Neural cell (in vitro differentiated cells): Measurements from ENCODE around the gene GPLD1. TPM values are rescaled to one million over a fixed set of nuclear protein-coding genes. Genes with fewer than 3 reads are reported as not detected.
A peak's percentile ranks its signal among the peaks of the same experiment; 100 is the strongest.

Source experiments
- H2AFZ ChIP-seq: fragments of 200-600, 300-800 bp; sonication (generic), shearing (Covaris generic); 2 replicates; pipeline ENCODE4 v1.6.0; 2014; ENCODE audit warnings: low read depth, mild to moderate bottlenecking, antibody characterized with exemption, low read length, moderate library complexity
- H3F3A ChIP-seq: fragments of 200-600 bp; shearing (Covaris generic); 2 replicates; pipeline ENCODE4 v1.6.1; 2016; ENCODE audit warnings: mild to moderate bottlenecking, moderate library complexity, mixed read lengths, antibody characterized with exemption, low read length; ENCODE audit not compliant: insufficient read depth, poor library complexity, severe bottlenecking
- H3K27ac ChIP-seq: fragments of 200-600, 300-800 bp; sonication (generic), shearing (Covaris generic); 2 replicates; pipeline ENCODE4 v1.5.1; 2014; ENCODE audit warnings: mild to moderate bottlenecking, low read length, moderate library complexity
- H3K27me3 ChIP-seq: fragments of 300-800, 200-600 bp; sonication (generic), shearing (Covaris generic); 2 replicates; pipeline ENCODE4 v1.6.0; 2014; ENCODE audit warnings: mild to moderate bottlenecking, low read depth, low read length, moderate library complexity; ENCODE audit not compliant: insufficient read depth
- H3K36me3 ChIP-seq: fragments of 300-800, 200-600 bp; sonication (generic), shearing (Covaris generic); 2 replicates; pipeline ENCODE4 v1.5.1; 2014; ENCODE audit warnings: mild to moderate bottlenecking, antibody characterized with exemption, low read length, moderate library complexity; ENCODE audit not compliant: insufficient read depth
- H3K4me2 ChIP-seq: fragments of 300-800, 200-600 bp; sonication (generic), shearing (Covaris generic); 2 replicates; pipeline ENCODE4 v1.6.0; 2014; ENCODE audit warnings: mild to moderate bottlenecking, low read length
- H3K4me3 ChIP-seq: fragments of 300-800, 200-600 bp; sonication (generic), shearing (Covaris generic); 2 replicates; pipeline ENCODE4 v1.5.1; 2014; ENCODE audit warnings: mild to moderate bottlenecking, low read length, moderate library complexity
- H3K79me2 ChIP-seq: fragments of 200-600 bp; shearing (Covaris generic); replicated peaks from 2 replicates; pipeline ENCODE4 v1.6.0; 2014; ENCODE audit warnings: mild to moderate bottlenecking, low read length, moderate library complexity; ENCODE audit not compliant: insufficient read depth
- H3K9ac ChIP-seq: fragments of 300-800, 200-600 bp; sonication (generic), shearing (Covaris generic); 2 replicates; pipeline ENCODE4 v1.6.1; 2016; ENCODE audit warnings: mild to moderate bottlenecking, low read length, mixed read lengths
- H3K9me2 ChIP-seq: fragments of 200-600 bp; shearing (Covaris generic); 2 replicates; pipeline ENCODE4 v1.6.1; 2016; ENCODE audit warnings: mild to moderate bottlenecking, low read length, mixed read lengths; ENCODE audit not compliant: insufficient read depth
- H3K9me3 ChIP-seq: fragments of 200-600, 300-800 bp; sonication (generic), shearing (Covaris generic); 2 replicates; pipeline ENCODE4 v1.6.1; 2016; ENCODE audit warnings: mild to moderate bottlenecking, mixed run types, low read length, moderate library complexity, mixed read lengths
- H4K20me1 ChIP-seq: fragments of 200-600 bp; shearing (Covaris generic); 2 replicates; pipeline ENCODE4 v1.6.1; 2016; ENCODE audit warnings: mild to moderate bottlenecking, mixed run types; ENCODE audit not compliant: insufficient read depth
- CTCF ChIP-seq: fragments of 450-650 bp; IDR thresholded peaks from 2 replicates; pipeline ENCODE4 v1.5.1; 2014; ENCODE audit warnings: antibody characterized with exemption, mild to moderate bottlenecking, moderate library complexity; ENCODE audit not compliant: poor library complexity, severe bottlenecking
- EP300 ChIP-seq: fragments of 450-650 bp; conservative IDR thresholded peaks from 2 replicates; pipeline ENCODE4 v1.6.1; 2014; ENCODE audit warnings: antibody characterized with exemption, mild to moderate bottlenecking, moderate library complexity; ENCODE audit not compliant: poor library complexity, severe bottlenecking
- EZH2 ChIP-seq: fragments of 200-600, 300-800 bp; shearing (Covaris generic), sonication (generic); IDR thresholded peaks from 2 replicates; pipeline ENCODE4 v1.6.1; 2014; ENCODE audit warnings: antibody characterized with exemption, low read length, borderline replicate concordance, mild to moderate bottlenecking; ENCODE audit not compliant: insufficient read depth, poor library complexity, severe bottlenecking
- MXI1 ChIP-seq: fragments of 450-650 bp; conservative IDR thresholded peaks from 2 replicates; pipeline ENCODE4 v1.6.1; 2014; ENCODE audit warnings: antibody characterized with exemption, mild to moderate bottlenecking; ENCODE audit not compliant: poor library complexity, severe bottlenecking
- POLR2AphosphoS5 ChIP-seq: IDR thresholded peaks from 2 replicates; pipeline ENCODE4 v1.6.1; 2012
- RAD21 ChIP-seq: fragments of 450-650 bp; conservative IDR thresholded peaks from 2 replicates; pipeline ENCODE4 v1.6.1; 2014; ENCODE audit warnings: antibody characterized with exemption, mild to moderate bottlenecking, moderate library complexity
- SMC3 ChIP-seq: fragments of 450-650 bp; conservative IDR thresholded peaks from 2 replicates; pipeline ENCODE4 v1.6.1; 2014; ENCODE audit warnings: antibody characterized with exemption, mild to moderate bottlenecking, moderate library complexity; ENCODE audit not compliant: poor library complexity
- TAF1 ChIP-seq: IDR thresholded peaks from 2 replicates; pipeline ENCODE4 v1.6.1; 2012; ENCODE audit warnings: low read depth
- polyA plus RNA-seq: library from polyadenylated mRNA; depleted of rRNA; stranded (reverse); fragments of >200 nt; gene quantifications from 2 replicates; pipeline ENCODE4 v1.2.3, GENCODE V29; 2014
- TF ChIP-seq, protein P1 (sequence below): IDR thresholded peaks from 2 replicates; pipeline ENCODE4 v1.6.1; 2012; ENCODE audit warnings: borderline replicate concordance

Gene GPLD1
- polyA plus RNA-seq, 1 donor from 2014 or later = 11.0 TPM

DNA sequence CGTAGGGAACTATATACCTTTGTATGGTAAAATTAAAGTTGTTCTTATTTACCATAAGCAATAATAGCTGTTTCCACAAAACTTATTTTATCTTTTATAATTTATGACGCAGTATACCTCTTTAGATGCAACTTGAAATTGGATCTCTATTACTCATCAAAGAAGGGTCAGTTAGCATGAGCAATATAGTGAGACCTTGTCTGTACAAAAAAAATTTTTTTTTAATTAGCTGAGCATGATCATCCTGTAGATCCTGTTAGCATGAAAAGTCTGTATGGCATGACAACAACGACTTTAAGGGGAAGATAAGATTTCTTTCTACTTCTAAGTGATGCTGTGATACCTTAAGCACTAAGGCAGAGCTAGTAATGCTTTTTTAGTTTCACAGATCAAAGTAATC lies 11.3 kb upstream of the GPLD1 start:
- no peaks in the 10 kb centered on the region for H3K9me2 ChIP-seq
- H3K79me2 ChIP-seq = no peaks in the 10 kb centered on the region
- TF ChIP-seq EP300 (no peak), SMC3 (no peak), MXI1 (no peak), CTCF (no peak)

DNA sequence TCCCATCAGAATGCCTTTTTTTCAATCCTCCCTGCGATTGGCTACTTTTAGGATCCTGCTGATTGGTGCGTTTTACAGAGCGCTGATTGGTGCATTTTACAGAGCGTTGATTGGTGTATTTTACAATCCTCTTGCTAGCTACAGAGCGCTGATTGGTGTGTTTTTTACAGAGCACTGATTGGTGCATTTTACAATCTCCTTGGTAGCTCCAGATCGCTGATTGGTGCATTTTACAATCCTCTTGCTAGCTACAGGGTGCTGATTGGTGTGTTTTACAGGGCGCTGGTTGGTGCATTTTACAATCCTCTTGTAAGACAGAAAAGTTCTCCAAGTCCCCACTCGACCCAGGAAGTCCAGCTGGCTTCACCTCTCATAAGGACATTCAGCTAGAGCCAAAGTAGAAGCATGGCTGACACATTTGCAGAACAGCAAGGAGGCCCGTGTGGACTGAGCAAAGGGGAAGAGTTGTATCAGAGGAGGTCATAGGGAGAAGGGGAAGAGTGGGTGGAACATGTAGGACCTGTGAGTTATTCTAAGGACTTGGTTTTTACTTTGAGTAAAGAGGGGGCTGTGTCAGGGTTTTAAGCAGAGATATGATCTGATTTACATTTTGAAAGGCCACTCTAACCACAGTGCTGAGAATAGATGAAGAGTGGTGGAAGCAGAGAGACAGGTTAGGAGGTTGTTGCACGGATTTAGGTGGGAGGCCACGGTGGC lies 8.0 kb upstream of the GPLD1 start:
- no peaks in the 10 kb centered on the region for H3F3A ChIP-seq
- no peak overlapping the region for H3K27ac ChIP-seq
- no peaks in the 10 kb centered on the region for H3K27me3 ChIP-seq
- no peak for TF ChIP-seq SMC3
- no peak overlapping the region for H3K9ac ChIP-seq
- no peak overlapping the region for H3K4me2 ChIP-seq
- no peak overlapping the region for H3K4me3 ChIP-seq
- no peaks in the 10 kb centered on the region for H4K20me1 ChIP-seq
- no peak overlapping the region for H2AFZ ChIP-seq
- no peaks in the 10 kb centered on the region for H3K36me3 ChIP-seq
- no peaks in the 10 kb centered on the region for H3K9me2 ChIP-seq
- peaks cover 4% of the 10 kb centered on the region for H3K9me3 ChIP-seq
- no peaks in the 10 kb centered on the region for H3K79me2 ChIP-seq

More for the DNA sequence above, 11.3 kb upstream of the GPLD1 start:
- no peaks in the 10 kb centered on the region for H3K36me3 ChIP-seq
- no peak overlapping the region for H3K9ac ChIP-seq
- no peaks in the 10 kb centered on the region for H3K27me3 ChIP-seq
- no peaks in the 10 kb centered on the region for H4K20me1 ChIP-seq
- no peak overlapping the region for H2AFZ ChIP-seq
- no peaks in the 10 kb centered on the region for H3F3A ChIP-seq
- no peak overlapping the region for H3K4me3 ChIP-seq
- H3K4me2 ChIP-seq = no peak overlapping the region
- H3K27ac ChIP-seq = no peak overlapping the region
- peaks cover 4% of the 10 kb centered on the region for H3K9me3 ChIP-seq

- TF ChIP-seq CTCF (peak; percentile 69), EP300 (peak; percentile 48), RAD21 (peak; percentile 35), TAF1 (no peak), EZH2 (no peak), SMC3 (peak; percentile 66), POLR2AphosphoS5 (no peak), MXI1 (peak; percentile 73)
- TF ChIP-seq, protein P1, sequence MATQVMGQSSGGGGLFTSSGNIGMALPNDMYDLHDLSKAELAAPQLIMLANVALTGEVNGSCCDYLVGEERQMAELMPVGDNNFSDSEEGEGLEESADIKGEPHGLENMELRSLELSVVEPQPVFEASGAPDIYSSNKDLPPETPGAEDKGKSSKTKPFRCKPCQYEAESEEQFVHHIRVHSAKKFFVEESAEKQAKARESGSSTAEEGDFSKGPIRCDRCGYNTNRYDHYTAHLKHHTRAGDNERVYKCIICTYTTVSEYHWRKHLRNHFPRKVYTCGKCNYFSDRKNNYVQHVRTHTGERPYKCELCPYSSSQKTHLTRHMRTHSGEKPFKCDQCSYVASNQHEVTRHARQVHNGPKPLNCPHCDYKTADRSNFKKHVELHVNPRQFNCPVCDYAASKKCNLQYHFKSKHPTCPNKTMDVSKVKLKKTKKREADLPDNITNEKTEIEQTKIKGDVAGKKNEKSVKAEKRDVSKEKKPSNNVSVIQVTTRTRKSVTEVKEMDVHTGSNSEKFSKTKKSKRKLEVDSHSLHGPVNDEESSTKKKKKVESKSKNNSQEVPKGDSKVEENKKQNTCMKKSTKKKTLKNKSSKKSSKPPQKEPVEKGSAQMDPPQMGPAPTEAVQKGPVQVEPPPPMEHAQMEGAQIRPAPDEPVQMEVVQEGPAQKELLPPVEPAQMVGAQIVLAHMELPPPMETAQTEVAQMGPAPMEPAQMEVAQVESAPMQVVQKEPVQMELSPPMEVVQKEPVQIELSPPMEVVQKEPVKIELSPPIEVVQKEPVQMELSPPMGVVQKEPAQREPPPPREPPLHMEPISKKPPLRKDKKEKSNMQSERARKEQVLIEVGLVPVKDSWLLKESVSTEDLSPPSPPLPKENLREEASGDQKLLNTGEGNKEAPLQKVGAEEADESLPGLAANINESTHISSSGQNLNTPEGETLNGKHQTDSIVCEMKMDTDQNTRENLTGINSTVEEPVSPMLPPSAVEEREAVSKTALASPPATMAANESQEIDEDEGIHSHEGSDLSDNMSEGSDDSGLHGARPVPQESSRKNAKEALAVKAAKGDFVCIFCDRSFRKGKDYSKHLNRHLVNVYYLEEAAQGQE = no peak
- Histone ChIP-seq H3K9ac (peak within 1 kb of the TSS; percentile 81), H3K4me3 (peak within 1 kb of the TSS; percentile 76), H3K9me2 (no peaks in the 10 kb centered on the region), H3K27ac (peak within 1 kb of the TSS; percentile 65), H2AFZ (peak within 1 kb of the TSS; percentile 72), H3K27me3 (no peaks in the 10 kb centered on the region), H3F3A (no peaks in the 10 kb centered on the region), H3K9me3 (peaks cover 4% of the 10 kb centered on the region), H3K4me2 (peak within 1 kb of the TSS; percentile 76), H4K20me1 (no peaks in the 10 kb centered on the region), H3K36me3 (no peaks in the 10 kb centered on the region), H3K79me2 (no peaks in the 10 kb centered on the region)
Observed at GRCh38 chr6:24494821-24495795, 5.7 kb upstream of the GPLD1 start, which contains the start of gene ALDH5A1. TSS of gene ALDH5A1 (plus strand) at chr6:24494969. CDS start at chr6:24494997, 28 bp downstream.
